Hematopoietic multipotent progenitor cell (in vitro differentiated cells): ENCODE measurements around the gene CBY2. TPM values are rescaled to one million over a fixed set of nuclear protein-coding genes. Genes with fewer than 3 reads are reported as not detected.
"Not testable (repeated sequence)": the region's sequence is repeated elsewhere in the genome, so short reads cannot be mapped to it uniquely, and the experiment has no call there.

ENCODE experiments used
- DNase-seq, 3 donors: peaks; one replicate each; pipeline ENCODE4 v3.0.0-alpha.2; 2011 to 2015; ENCODE audit warnings: low read depth in 2 of 3, low spot score in 2 of 3
- small RNA-seq: library from RNA; depleted of rRNA; stranded (forward); fragments of <200 nt; gene quantifications from one replicate; pipeline ENCODE3, GENCODE V24; 2012
- total RNA-seq: library from RNA; depleted of rRNA; stranded (reverse); fragments of >200 nt; gene quantifications from one replicate; pipeline ENCODE4 v1.2.3, GENCODE V29; 2012

Gene CBY2
- total RNA-seq, 1 donor: not detected

- DNase-seq: no peak
Measured at GRCh38 chr13:45737571-45738017, 35.5 kb downstream of the CBY2 start.

DNA sequence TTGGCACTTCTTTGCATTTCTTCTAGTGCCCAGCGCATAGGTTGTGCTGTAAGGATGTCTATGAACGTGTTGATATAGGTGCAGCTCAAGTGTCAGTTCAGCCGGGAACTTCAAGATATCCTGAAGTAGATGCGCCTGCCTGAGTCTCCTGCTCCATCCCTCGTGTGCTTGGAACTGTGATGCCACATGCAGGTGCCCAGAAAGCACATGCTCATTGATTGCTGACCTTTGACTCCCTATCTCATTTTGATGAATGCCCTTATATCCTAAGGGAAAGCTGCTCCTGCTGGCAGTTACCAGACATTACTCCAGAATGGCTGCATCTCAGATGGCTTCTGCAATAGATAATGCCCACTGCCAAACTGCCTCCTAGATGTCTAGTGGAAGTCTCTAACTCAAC lies 40.9 kb downstream of the CBY2 start:
- no peak for DNase-seq

GRCh38 chr13:45744979-45745378 lies 42.9 kb downstream of the CBY2 start:
- DNase-seq: no peak

GRCh38 chr13:45747071-45747470 lies 45.0 kb downstream of the CBY2 start:
- DNase-seq: peak in 1 of 3 donors; percentile 14

- DNase-seq: no peak
Measured at GRCh38 chr13:45748941-45749759, 47.0 kb downstream of the CBY2 start.

DNA sequence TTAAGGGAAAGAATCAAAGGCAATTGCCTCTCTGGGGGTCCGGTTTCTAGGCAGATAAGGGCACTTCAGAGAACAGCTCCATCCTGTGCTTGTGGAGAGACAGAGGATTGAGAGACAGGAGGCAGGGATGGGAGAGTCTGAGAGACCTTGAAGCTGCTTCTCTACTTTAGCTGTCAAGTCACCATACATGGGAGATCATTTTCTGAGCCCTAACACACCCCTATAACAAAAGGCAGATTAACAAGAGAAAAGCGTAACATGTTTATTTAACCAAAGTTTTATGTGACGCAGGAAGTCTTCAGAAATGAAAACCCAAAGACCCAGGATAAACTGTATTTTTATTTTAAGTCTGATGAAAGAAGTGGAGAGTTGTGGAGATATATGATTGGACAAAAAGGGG lies 48.4 kb downstream of the CBY2 start:
- no peak for DNase-seq

DNA sequence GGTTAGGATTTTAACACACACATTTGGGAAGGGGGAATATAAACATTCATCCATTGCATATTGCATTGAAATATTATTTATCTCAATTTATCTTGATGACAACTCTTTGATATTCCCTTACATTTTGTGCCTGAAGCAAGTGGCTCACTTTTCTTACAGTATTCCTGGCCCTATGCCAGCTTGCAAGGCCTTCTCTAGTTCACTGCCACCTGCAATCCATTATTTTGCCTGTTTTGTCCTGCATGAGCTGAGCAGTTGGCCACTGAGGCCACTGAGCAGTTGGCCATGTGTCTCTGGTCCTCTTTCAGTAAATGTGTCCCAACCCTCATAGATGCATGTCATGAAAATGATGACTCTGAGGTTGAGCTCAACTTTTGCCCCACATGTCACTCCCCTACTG lies 49.8 kb downstream of the CBY2 start:
- DNase-seq: no peak

- DNase-seq: no peak
Measured at GRCh38 chr13:45752510-45752909, 50.4 kb downstream of the CBY2 start.

- DNase-seq: not testable (repeated sequence)
Measured at GRCh38 chr13:45756498-45756897, 54.4 kb downstream of the CBY2 start.

DNA sequence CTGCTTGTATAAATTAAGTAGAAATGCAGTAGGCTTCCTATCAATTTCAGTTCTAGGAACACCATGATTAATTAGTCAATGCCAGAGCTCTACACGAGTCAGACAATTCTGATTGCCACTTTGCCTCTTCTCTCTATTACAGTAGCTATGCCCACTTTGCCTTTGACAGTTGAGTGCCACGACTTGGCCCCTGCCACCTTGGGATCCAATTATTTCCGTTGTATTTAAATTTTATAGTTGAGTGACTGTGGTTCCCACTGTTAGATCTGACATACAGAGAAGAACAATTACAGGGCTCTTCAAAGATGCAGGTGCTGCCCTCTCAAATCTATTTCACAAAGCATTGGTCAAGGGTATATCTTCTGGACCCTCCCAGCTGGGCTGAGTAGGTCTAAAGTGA lies 55.5 kb downstream of the CBY2 start:
- not testable (repeated sequence) for DNase-seq

DNA sequence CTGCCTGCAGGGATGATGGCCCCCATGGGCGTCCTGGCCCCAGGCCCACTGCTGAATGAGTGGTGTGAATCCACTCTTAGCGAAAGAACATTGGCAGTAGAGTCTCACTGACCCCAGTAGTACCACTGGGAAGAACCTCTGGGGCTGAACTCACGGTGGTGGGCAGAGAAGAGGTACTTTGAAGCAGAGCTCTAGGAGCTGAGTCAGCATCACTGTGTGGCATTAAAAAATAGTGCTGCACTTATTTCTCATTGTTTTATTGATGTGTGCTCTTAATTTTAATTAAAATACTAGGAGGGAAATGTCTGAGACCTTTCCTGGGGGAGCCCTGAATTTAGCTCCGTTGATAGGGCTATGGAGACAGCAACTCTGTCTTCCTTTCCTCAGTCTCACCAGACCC lies 61.3 kb downstream of the CBY2 start:
- no peak for DNase-seq

Small RNAs within 50 kb of the gene (small RNA-seq; reads per million reads assigned to genes)
- gene RF00017: not detected

Other genes starting within 250 kb of the CBY2 start
- gene COG3, start 237.4 kb upstream of the CBY2 start, total RNA-seq: 40.7 TPM
- not detected for gene ERICH6B, start 86.6 kb upstream of the CBY2 start, total RNA-seq
- gene SIAH3, start 149.4 kb downstream of the CBY2 start, total RNA-seq: 0.54 TPM